GM18951 (cell line): ENCODE measurements around the gene HYAL1.
A peak's percentile ranks its signal among the peaks of the same experiment; 100 is the strongest.

ENCODE experiments used
- POLR2A ChIP-seq: IDR thresholded peaks from 4 replicates; pipeline ENCODE4 v1.6.1; 2011; ENCODE audit warnings: mild to moderate bottlenecking; ENCODE audit not compliant: insufficient read length, insufficient read depth; ENCODE audit errors: extremely low read depth
- in situ Hi-C: fragments of 300-500 bp; cut with MboI; formaldehyde crosslinking; loops from one replicate; pipeline ENCODE4 v1.12.0; 2022; ENCODE audit warnings: low sequenced_read_pairs, mixed read lengths, inconsistent platforms; ENCODE audit not compliant: unreplicated experiment

Gene HYAL1

DNA sequence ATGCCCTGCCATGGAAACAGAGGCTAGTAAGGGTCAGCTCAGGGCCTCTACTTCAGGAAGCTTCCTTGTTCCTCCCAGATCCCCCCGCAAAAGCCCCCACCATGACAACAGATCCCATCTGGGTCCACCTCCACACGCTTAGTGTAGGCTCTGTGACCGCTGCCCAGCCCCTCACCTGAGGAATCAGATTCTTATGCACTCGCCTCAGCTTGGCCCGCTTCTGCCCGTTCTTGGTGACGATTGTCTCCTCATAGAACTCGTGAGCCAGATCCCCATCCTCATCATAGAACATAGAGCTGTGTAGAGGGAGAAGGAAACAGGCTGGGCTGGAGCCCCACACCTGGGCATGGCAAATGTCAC lies 22.8 kb upstream of the HYAL1 start:
- in situ Hi-C loops, result no loop called here
- TF ChIP-seq POLR2A, result no peak

- TF ChIP-seq POLR2A, result no peak
- in situ Hi-C loops, result no loop called here
These were observed 22.3 kb upstream of the HYAL1 start for GRCh38 chr3:50325497-50326181.

- TF ChIP-seq POLR2A, result no peak
- in situ Hi-C loops, result no loop called here
These were observed 21.7 kb upstream of the HYAL1 start for GRCh38 chr3:50325113-50325480.

GRCh38 chr3:50324351-50325112 lies 21.2 kb upstream of the HYAL1 start:
- no peak for TF ChIP-seq POLR2A
- in situ Hi-C loops, result no loop called here

GRCh38 chr3:50323614-50324199 lies 20.3 kb upstream of the HYAL1 start:
- in situ Hi-C loops, result no loop called here
- TF ChIP-seq POLR2A, result peak; percentile 19

GRCh38 chr3:50323092-50323600 lies 19.8 kb upstream of the HYAL1 start:
- in situ Hi-C loops, result no loop called here
- no peak for TF ChIP-seq POLR2A

DNA sequence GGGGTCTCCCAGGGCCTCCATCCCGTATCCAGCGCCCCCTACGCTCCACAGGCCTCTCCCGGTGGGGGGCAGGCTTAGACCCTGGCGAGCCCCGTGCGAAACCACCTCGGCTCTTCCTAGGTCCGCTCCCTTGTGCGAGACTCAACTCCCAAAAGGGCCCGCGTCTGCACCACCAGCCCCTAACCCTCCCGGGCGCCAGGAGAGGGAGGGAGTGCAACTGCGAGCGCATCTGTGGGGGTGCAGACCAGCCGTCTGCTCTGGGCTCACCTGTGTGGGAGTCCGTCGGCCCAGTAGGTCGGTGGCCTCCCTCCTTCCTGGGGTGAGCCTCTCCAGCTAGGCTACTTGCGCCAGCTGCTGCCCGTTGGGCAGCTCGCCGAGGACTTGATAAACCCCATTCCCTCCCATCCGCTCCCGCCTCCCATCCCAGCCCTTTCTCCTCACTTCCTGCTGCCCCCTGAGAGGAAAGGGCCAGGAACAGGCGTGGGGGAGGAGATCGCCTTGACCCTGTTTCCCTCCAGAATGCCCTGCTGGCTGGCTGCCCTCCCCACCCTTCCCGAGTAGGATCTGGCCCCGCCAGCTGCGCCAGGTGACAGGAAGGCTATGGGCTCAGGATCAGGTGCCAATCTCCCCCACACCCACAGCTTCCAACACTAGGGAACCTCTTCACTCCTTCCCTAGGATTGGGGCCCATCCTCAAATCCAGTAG lies 19.2 kb upstream of the HYAL1 start, which contains the start of gene HYAL2:
Gene HYAL2, minus strand, starts transcription at position 360 of the 706 bp plus-strand sequence. CDS start 2,256 bp downstream, outside the sequence.
- in situ Hi-C loops, result no loop called here
- TF ChIP-seq POLR2A, result no peak

- TF ChIP-seq POLR2A, result no peak
- in situ Hi-C loops, result no loop called here
These were observed 18.7 kb upstream of the HYAL1 start for GRCh38 chr3:50322115-50322385.

DNA sequence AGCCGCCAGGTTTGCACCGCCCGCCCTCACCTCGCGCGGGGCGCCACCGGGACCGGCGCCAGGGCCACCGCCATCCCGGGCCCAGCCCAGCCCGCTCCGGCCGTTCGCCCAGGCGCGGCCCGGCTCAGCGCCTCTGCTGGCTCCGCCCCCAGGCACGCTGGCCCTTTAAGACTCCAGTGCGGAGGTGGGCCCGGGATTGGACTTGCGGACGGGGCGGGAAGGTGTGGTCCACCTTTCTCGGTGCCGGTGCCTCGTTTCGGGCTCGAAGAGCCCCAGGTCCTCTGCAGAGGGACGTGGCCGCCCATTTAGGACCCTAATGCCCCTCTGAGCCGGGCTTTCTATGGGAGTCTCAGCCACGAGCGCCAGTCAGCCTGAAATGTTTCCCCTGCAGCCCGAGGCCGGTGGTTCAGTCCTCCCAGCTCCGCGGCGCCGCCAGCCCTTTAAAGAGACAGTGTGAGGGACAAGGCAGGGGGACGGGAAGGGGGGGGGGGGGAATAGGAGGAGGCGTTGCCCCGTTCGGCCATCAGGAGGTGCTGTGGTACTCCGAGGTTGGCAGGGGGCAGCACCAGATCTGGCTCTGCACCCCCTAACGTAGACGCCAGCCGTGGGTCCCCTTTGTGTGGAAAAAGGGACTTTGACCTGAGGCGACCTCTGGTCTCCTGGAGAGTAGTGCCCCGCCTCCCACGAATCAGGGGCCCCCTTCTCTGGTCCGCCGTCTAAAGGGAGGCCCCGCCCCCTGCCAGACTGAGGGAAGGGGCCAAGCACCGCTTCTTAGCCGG lies 18.2 kb upstream of the HYAL1 start:
- peak; percentile 85 for TF ChIP-seq POLR2A
- in situ Hi-C loops, result no loop called here

DNA sequence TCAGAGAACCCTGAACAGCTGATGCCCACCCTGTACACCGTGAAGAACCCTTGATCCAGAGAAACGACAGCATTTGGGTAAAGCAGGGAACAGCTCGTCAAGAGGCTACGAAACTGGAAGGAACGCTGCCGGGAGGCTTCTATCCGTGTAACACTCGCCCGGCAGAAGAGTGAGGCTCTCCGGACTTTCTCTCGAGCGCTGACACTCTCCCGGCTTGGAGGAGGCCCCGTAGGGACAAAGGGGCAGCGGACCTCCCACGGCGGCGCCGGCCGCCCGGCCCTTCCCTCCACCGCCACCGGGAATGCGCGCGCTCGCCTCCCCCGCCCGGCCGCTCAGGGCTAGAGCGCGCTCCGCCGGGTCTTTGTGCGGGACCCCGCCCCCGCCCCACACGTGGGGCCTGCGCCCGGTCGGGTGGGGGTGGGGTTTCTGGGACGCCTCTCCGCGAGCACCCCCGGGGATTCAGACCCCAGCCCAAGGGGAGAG lies 17.5 kb upstream of the HYAL1 start:
- in situ Hi-C loops, result no loop called here
- TF ChIP-seq POLR2A, result no peak

DNA sequence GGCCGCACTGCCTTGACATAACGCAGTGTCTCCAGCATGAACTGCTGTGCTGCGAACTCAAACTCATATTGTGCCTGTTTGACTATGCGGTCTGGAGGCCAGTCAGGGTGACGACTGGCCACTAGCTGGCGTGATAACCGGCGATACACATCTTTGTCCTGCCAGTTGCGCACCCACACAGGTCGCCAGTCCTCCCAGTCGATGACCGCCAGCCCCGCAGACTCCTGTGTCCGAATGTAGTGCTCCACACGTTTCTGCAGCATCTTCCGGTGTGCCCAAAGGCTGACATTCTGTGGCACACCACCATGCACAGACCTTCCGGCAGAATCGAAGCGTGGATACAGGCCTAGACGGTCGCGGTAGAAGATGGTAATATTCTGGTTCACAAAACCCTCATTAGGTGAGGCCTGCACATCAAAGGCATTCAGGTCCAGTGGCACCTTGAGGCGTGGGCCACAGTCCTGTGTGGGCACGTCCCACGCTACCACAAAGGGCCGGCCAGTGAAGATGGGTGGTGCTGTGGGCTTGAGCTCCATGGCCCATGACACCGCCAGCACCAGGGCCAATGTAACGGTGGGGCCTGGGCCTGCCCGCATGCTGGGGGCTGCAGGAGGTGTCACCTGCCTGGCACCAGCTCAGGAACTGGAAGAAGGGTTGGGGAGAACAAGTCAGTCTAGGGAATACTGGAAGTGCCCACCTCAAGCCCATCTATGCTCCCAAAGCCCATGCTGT lies 16.7 kb upstream of the HYAL1 start:
- in situ Hi-C loops, result no loop called here
- TF ChIP-seq POLR2A, result no peak
